ENCODE measurements around the gene PGPEP1.

DNA sequence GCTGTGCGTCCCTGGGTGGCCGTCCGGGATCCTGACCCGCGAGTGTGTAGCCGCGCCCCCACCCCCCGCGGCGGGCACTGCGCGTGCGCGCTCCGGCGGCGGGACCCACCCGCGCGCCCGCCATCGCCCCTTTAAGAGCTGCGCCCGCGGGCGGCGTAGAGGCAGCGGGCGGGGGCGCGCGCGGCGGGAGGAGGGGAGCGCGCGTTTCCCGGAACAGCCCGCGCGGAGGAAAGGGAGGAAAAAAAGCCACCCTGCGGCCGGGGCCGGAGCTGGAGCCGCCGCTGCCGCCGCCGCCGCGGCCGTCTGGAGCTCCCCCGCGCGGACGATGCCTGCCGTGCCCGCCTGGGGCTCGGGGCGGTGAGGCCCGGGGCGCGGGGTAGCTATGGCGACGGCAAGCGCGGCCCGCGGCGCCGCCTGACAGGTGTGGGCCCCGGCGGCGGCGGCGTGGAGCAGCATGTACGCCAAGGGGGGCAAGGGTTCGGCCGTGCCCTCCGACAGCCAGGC lies 78.8 kb downstream of the PGPEP1 start, which contains the start of gene SSBP4:
- TF ChIP-seq, protein P1, sequence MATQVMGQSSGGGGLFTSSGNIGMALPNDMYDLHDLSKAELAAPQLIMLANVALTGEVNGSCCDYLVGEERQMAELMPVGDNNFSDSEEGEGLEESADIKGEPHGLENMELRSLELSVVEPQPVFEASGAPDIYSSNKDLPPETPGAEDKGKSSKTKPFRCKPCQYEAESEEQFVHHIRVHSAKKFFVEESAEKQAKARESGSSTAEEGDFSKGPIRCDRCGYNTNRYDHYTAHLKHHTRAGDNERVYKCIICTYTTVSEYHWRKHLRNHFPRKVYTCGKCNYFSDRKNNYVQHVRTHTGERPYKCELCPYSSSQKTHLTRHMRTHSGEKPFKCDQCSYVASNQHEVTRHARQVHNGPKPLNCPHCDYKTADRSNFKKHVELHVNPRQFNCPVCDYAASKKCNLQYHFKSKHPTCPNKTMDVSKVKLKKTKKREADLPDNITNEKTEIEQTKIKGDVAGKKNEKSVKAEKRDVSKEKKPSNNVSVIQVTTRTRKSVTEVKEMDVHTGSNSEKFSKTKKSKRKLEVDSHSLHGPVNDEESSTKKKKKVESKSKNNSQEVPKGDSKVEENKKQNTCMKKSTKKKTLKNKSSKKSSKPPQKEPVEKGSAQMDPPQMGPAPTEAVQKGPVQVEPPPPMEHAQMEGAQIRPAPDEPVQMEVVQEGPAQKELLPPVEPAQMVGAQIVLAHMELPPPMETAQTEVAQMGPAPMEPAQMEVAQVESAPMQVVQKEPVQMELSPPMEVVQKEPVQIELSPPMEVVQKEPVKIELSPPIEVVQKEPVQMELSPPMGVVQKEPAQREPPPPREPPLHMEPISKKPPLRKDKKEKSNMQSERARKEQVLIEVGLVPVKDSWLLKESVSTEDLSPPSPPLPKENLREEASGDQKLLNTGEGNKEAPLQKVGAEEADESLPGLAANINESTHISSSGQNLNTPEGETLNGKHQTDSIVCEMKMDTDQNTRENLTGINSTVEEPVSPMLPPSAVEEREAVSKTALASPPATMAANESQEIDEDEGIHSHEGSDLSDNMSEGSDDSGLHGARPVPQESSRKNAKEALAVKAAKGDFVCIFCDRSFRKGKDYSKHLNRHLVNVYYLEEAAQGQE (IDR thresholded peaks at IDR 0.05; ENCODE audit: insufficient read depth in 1 of 2, low read depth in 2 of 2, low read length in 2 of 2): no peak
- TF ChIP-seq POLR2AphosphoS5 (IDR thresholded peaks at IDR 0.05; ENCODE audit: low read depth, low read length) (no peak), TAF1 (IDR thresholded peaks at IDR 0.05; ENCODE audit: borderline replicate concordance, insufficient read depth, low read length) (peak; percentile 68)

All from PFSK-1 (cell line).